ENCODE measurements around the gene ANKRD27.

Gene ANKRD27

GRCh38 chr19:32570081-32570785 is 104.7 kb downstream of the ANKRD27 start:
- TF ChIP-seq Cebpa-rat (IDR thresholded peaks at IDR 0.05) = no peak
- Histone ChIP-seq H3K9me3 (replicated peaks in 1 of 11) (no peaks in the 10 kb centered on the region), H3K9ac (no peak overlapping the region), H3K27ac (no peak overlapping the region), H3K4me3 (no peak overlapping the region), H3K4me1 (peaks cover 0 to 4% (median 0%) of the 10 kb centered on the region in 10 experiments; a peak in 4 of 20 replicates), H3K27me3 (no peaks in the 10 kb centered on the region), H3K36me3 (no peaks in the 10 kb centered on the region), H4K20me1 (no peaks in the 10 kb centered on the region; a peak in 2 of 22 replicates), H3K4me2 (no peak overlapping the region)

GRCh38 chr19:32567486-32567885 is 107.5 kb downstream of the ANKRD27 start:
- no peak for TF ChIP-seq Cebpa-rat (IDR thresholded peaks at IDR 0.05)
- Histone ChIP-seq H3K9ac (no peak overlapping the region), H3K36me3 (no peaks in the 10 kb centered on the region), H3K4me1 (peaks cover 0 to 4% (median 0%) of the 10 kb centered on the region in 10 experiments; a peak in 4 of 20 replicates), H3K27ac (no peak overlapping the region), H3K4me3 (no peak overlapping the region), H3K27me3 (no peaks in the 10 kb centered on the region), H3K4me2 (no peak overlapping the region), H3K9me3 (replicated peaks in 1 of 11) (no peaks in the 10 kb centered on the region), H4K20me1 (no peaks in the 10 kb centered on the region; a peak in 2 of 22 replicates)

GRCh38 chr19:32566246-32566830 is 108.6 kb downstream of the ANKRD27 start:
- Histone ChIP-seq H3K9ac (no peak overlapping the region), H3K36me3 (no peaks in the 10 kb centered on the region), H4K20me1 (no peaks in the 10 kb centered on the region; a peak in 2 of 22 replicates), H3K27me3 (no peaks in the 10 kb centered on the region), H3K9me3 (replicated peaks in 1 of 11) (no peaks in the 10 kb centered on the region), H3K4me3 (no peak overlapping the region), H3K4me2 (no peak overlapping the region), H3K27ac (no peak overlapping the region), H3K4me1 (peaks cover 0 to 4% (median 0%) of the 10 kb centered on the region in 10 experiments; a peak in 4 of 20 replicates)
- no peak for TF ChIP-seq Cebpa-rat (IDR thresholded peaks at IDR 0.05)

- Histone ChIP-seq H3K9me3 (replicated peaks in 1 of 11) (no peaks in the 10 kb centered on the region), H3K9ac (no peak overlapping the region), H3K36me3 (no peaks in the 10 kb centered on the region), H3K4me3 (no peak overlapping the region), H3K4me1 (peaks cover 0 to 2% (median 0%) of the 10 kb centered on the region in 10 experiments; a peak in 2 of 20 replicates), H3K27ac (no peak overlapping the region), H3K27me3 (no peaks in the 10 kb centered on the region), H3K4me2 (no peak overlapping the region), H4K20me1 (no peaks in the 10 kb centered on the region)
- no peak for TF ChIP-seq Cebpa-rat (IDR thresholded peaks at IDR 0.05)
These were observed 111.2 kb downstream of the ANKRD27 start for GRCh38 chr19:32563761-32564160.

GRCh38 chr19:32558607-32559228 is 116.3 kb downstream of the ANKRD27 start:
- H3K4me1 ChIP-seq = no peaks in the 10 kb centered on the region
- no peak overlapping the region for H3K4me3 ChIP-seq
- no peaks in the 10 kb centered on the region for H4K20me1 ChIP-seq
- H3K27me3 ChIP-seq = no peaks in the 10 kb centered on the region
- H3K36me3 ChIP-seq = no peaks in the 10 kb centered on the region
- no peaks in the 10 kb centered on the region for H3K9me3 ChIP-seq (replicated peaks in 1 of 11)
- no peak overlapping the region for H3K4me2 ChIP-seq
- H3K27ac ChIP-seq = no peak overlapping the region
- no peak for TF ChIP-seq Cebpa-rat (IDR thresholded peaks at IDR 0.05)
- H3K9ac ChIP-seq = no peak overlapping the region

GRCh38 chr19:32555786-32556185 is 119.2 kb downstream of the ANKRD27 start:
- Histone ChIP-seq H3K9me3 (replicated peaks in 1 of 11) (no peaks in the 10 kb centered on the region), H3K9ac (no peak overlapping the region), H3K4me2 (no peak overlapping the region), H3K4me1 (no peaks in the 10 kb centered on the region), H3K27me3 (no peaks in the 10 kb centered on the region), H4K20me1 (no peaks in the 10 kb centered on the region), H3K4me3 (no peak overlapping the region), H3K36me3 (no peaks in the 10 kb centered on the region), H3K27ac (no peak overlapping the region)
- TF ChIP-seq Cebpa-rat (IDR thresholded peaks at IDR 0.05) = no peak

- Histone ChIP-seq H3K36me3 (no peaks in the 10 kb centered on the region), H3K4me3 (no peak overlapping the region), H3K27ac (no peak overlapping the region), H4K20me1 (no peaks in the 10 kb centered on the region), H3K9ac (no peak overlapping the region), H3K4me2 (no peak overlapping the region), H3K9me3 (replicated peaks in 1 of 11) (no peaks in the 10 kb centered on the region), H3K27me3 (no peaks in the 10 kb centered on the region), H3K4me1 (peaks cover 0 to 6% (median 0%) of the 10 kb centered on the region in 10 experiments; a peak in 2 of 20 replicates)
- TF ChIP-seq Cebpa-rat (IDR thresholded peaks at IDR 0.05) = no peak
These were observed 124.3 kb downstream of the ANKRD27 start for GRCh38 chr19:32550666-32551065.

Measured in BLaER1 treated with 17β-estradiol and CSF1 and Interleukin-3, amounts not matched to agents 10 nM and 100 nM (cell line).